ENCODE data around the gene CCDC85C.

Gene CCDC85C

DNA sequence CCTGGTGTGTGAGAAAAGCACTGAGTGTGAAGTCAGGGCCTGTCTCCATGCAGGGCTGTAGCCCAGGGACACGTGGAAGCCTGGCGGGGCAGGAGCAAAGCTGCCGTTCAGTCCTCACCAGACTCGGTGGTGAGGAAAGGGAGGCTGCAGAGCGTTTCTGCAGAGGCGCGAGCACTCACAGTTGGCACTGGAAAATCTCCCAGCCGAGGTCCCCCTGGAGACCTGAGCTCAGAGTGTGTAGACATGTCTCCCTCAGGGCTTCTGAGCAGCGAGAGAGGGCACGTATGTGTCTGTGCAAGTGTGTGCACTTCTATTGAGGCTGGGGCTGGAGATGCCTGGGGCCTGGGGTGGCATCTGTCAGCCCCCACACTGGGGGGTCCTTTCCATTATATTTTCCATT is 29.9 kb upstream of the CCDC85C start:
- no peaks in the 10 kb centered on the region for H3K27me3 ChIP-seq (ENCODE audit: low read depth, low read length)
- no peaks in the 10 kb centered on the region for H3K36me3 ChIP-seq (replicated peaks; ENCODE audit: low read depth, low read length)
- no peaks in the 10 kb centered on the region for H3K9me3 ChIP-seq (ENCODE audit: insufficient read depth, low read length)
- H3K4me1 ChIP-seq (ENCODE audit: low read length), result peaks cover 20% of the 10 kb centered on the region
- no peak overlapping the region for H2AFZ ChIP-seq (ENCODE audit: low read depth, low read length)
- H3K79me2 ChIP-seq (ENCODE audit: low read length), result no peaks in the 10 kb centered on the region
- no peak overlapping the region for H3K9ac ChIP-seq (ENCODE audit: low read length)
- H3K4me3 ChIP-seq (ENCODE audit: low read length), result no peak overlapping the region
- TF ChIP-seq, protein P1, sequence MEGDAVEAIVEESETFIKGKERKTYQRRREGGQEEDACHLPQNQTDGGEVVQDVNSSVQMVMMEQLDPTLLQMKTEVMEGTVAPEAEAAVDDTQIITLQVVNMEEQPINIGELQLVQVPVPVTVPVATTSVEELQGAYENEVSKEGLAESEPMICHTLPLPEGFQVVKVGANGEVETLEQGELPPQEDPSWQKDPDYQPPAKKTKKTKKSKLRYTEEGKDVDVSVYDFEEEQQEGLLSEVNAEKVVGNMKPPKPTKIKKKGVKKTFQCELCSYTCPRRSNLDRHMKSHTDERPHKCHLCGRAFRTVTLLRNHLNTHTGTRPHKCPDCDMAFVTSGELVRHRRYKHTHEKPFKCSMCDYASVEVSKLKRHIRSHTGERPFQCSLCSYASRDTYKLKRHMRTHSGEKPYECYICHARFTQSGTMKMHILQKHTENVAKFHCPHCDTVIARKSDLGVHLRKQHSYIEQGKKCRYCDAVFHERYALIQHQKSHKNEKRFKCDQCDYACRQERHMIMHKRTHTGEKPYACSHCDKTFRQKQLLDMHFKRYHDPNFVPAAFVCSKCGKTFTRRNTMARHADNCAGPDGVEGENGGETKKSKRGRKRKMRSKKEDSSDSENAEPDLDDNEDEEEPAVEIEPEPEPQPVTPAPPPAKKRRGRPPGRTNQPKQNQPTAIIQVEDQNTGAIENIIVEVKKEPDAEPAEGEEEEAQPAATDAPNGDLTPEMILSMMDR (IDR thresholded peaks at IDR 0.05; ENCODE audit: low read depth, low read length), result no peak
- TF ChIP-seq EZH2phosphoT487 (IDR thresholded peaks at IDR 0.05; ENCODE audit: low read depth), result no peak
- no peak overlapping the region for H3K4me2 ChIP-seq (ENCODE audit: low read length)
- H4K20me1 ChIP-seq (ENCODE audit: insufficient read depth, low read length), result no peaks in the 10 kb centered on the region
- H3K27ac ChIP-seq (ENCODE audit: low read length), result no peak overlapping the region

DNA sequence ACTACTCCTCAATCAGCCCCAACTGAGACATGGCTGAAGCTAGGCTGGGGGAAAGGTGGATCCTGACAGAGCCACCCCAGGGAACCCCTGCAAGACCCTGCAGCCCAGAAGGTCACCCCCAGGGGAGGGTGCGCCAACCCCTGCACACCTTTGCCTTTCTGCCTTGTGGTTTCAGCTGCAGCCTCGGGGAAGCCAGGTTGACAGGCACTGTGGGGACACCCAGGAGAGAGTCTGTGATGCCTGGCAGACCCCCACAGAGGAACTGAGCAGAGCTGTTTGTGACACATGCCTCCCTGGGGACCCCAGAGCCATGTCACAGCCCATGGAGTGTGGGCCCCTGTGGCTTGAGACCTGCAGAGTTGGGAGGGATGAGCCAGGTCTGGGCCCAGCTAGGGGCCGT is 29.1 kb upstream of the CCDC85C start:
- Histone ChIP-seq H4K20me1 (ENCODE audit: insufficient read depth, low read length) (no peaks in the 10 kb centered on the region), H3K9me3 (ENCODE audit: insufficient read depth, low read length) (no peaks in the 10 kb centered on the region), H3K4me1 (ENCODE audit: low read length) (peaks cover 23% of the 10 kb centered on the region), H3K27me3 (ENCODE audit: low read depth, low read length) (no peaks in the 10 kb centered on the region), H3K4me2 (ENCODE audit: low read length) (no peak overlapping the region), H3K9ac (ENCODE audit: low read length) (no peak overlapping the region), H3K4me3 (ENCODE audit: low read length) (no peak overlapping the region), H3K36me3 (replicated peaks; ENCODE audit: low read depth, low read length) (no peaks in the 10 kb centered on the region), H3K27ac (ENCODE audit: low read length) (no peak overlapping the region), H3K79me2 (ENCODE audit: low read length) (no peaks in the 10 kb centered on the region), H2AFZ (ENCODE audit: low read depth, low read length) (no peak overlapping the region)
- TF ChIP-seq, protein P1 (IDR thresholded peaks at IDR 0.05; ENCODE audit: low read depth, low read length), result no peak
- TF ChIP-seq EZH2phosphoT487 (IDR thresholded peaks at IDR 0.05; ENCODE audit: low read depth), result no peak

DNA sequence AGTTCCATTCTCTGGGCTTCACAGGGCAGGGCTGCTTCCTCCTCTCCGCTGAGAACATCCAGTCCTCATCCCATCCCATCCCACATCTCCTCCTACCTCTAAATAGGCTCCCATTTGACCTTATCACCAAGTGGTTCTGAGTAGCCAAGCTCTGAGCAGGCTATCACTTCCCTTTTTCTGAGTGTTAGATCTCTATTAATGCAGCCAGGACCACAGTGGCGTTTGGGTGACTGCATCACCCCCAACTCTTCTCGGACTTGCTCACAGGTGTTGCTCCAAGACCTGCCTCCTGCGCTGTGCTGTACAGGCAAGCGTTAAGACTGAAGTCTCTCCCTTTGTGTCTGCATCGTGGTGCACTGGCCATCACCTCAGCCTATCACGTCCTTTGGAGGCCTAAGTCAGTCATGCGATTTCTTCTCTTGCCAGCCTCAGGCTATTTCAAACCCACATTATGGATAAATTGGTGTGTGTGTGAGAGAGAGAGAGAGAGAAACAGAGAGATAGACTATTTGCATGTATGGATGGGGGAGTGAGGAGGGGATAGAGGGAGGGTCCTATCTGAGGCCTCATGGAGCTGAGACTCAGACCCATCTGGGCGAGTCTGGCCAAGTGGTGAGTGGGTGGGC is 28.5 kb upstream of the CCDC85C start:
- peak overlapping the region; percentile 47 for H3K4me2 ChIP-seq (ENCODE audit: low read length)
- no peak overlapping the region for H2AFZ ChIP-seq (ENCODE audit: low read depth, low read length)
- no peak overlapping the region for H3K27ac ChIP-seq (ENCODE audit: low read length)
- H3K4me3 ChIP-seq (ENCODE audit: low read length), result no peak overlapping the region
- H3K9ac ChIP-seq (ENCODE audit: low read length), result no peak overlapping the region
- no peaks in the 10 kb centered on the region for H3K9me3 ChIP-seq (ENCODE audit: insufficient read depth, low read length)
- no peaks in the 10 kb centered on the region for H3K36me3 ChIP-seq (replicated peaks; ENCODE audit: low read depth, low read length)
- TF ChIP-seq EZH2phosphoT487 (IDR thresholded peaks at IDR 0.05; ENCODE audit: low read depth), result no peak
- TF ChIP-seq, protein P1 (IDR thresholded peaks at IDR 0.05; ENCODE audit: low read depth, low read length), result no peak
- no peaks in the 10 kb centered on the region for H3K79me2 ChIP-seq (ENCODE audit: low read length)
- no peaks in the 10 kb centered on the region for H4K20me1 ChIP-seq (ENCODE audit: insufficient read depth, low read length)
- no peaks in the 10 kb centered on the region for H3K27me3 ChIP-seq (ENCODE audit: low read depth, low read length)
- H3K4me1 ChIP-seq (ENCODE audit: low read length), result peaks cover 23% of the 10 kb centered on the region

DNA sequence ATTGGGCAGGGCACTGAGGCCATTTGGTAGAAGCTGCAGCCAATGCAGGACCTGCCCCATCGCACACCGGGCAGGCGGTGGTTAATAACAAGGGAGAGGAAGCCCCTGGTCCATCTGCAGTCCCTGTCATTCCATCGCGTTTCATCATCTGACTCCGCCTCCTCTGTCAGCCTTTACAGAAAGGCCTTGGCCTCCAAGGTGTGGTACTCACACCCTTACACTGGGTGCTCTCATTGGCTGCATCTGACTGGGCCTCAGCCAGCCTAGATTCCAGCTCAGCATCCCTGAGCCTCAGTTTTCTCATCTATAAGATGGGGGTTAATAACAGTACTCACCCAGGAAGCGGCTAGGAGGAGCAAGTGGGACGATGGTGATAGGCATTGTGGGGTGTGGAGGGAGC is 26.2 kb upstream of the CCDC85C start:
- Histone ChIP-seq H3K9ac (ENCODE audit: low read length) (no peak overlapping the region), H3K9me3 (ENCODE audit: insufficient read depth, low read length) (no peaks in the 10 kb centered on the region), H2AFZ (ENCODE audit: low read depth, low read length) (no peak overlapping the region), H3K4me3 (ENCODE audit: low read length) (no peak overlapping the region), H4K20me1 (ENCODE audit: insufficient read depth, low read length) (no peaks in the 10 kb centered on the region), H3K79me2 (ENCODE audit: low read length) (no peaks in the 10 kb centered on the region), H3K27ac (ENCODE audit: low read length) (no peak overlapping the region), H3K4me1 (ENCODE audit: low read length) (peaks cover 21% of the 10 kb centered on the region), H3K36me3 (replicated peaks; ENCODE audit: low read depth, low read length) (no peaks in the 10 kb centered on the region), H3K4me2 (ENCODE audit: low read length) (no peak overlapping the region), H3K27me3 (ENCODE audit: low read depth, low read length) (no peaks in the 10 kb centered on the region)
- TF ChIP-seq, protein P1 (IDR thresholded peaks at IDR 0.05; ENCODE audit: low read depth, low read length), result no peak
- no peak for TF ChIP-seq EZH2phosphoT487 (IDR thresholded peaks at IDR 0.05; ENCODE audit: low read depth)
